Measurements from ENCODE around the gene ATP5ME.

GRCh38 chr4:680928-681645 lies 7.0 kb upstream of the ATP5ME start:
- TF ChIP-seq, protein P1, sequence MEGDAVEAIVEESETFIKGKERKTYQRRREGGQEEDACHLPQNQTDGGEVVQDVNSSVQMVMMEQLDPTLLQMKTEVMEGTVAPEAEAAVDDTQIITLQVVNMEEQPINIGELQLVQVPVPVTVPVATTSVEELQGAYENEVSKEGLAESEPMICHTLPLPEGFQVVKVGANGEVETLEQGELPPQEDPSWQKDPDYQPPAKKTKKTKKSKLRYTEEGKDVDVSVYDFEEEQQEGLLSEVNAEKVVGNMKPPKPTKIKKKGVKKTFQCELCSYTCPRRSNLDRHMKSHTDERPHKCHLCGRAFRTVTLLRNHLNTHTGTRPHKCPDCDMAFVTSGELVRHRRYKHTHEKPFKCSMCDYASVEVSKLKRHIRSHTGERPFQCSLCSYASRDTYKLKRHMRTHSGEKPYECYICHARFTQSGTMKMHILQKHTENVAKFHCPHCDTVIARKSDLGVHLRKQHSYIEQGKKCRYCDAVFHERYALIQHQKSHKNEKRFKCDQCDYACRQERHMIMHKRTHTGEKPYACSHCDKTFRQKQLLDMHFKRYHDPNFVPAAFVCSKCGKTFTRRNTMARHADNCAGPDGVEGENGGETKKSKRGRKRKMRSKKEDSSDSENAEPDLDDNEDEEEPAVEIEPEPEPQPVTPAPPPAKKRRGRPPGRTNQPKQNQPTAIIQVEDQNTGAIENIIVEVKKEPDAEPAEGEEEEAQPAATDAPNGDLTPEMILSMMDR (IDR thresholded peaks at IDR 0.05), result no peak
- peak; percentile 16 for TF ChIP-seq POLR2A (IDR thresholded peaks at IDR 0.05)

Measured in right lobe of liver (tissue), 4 donors.